Activated naive CD4-positive, alpha-beta T cell treated with anti-CD3 and anti-CD28 coated beads for 36 hours (primary cell): ENCODE data around the gene DLGAP1. TPM values are rescaled to one million over a fixed set of nuclear protein-coding genes. Genes with fewer than 3 reads are reported as not detected.

Experiments used
- CTCF ChIA-PET: fragments of 350-600 bp; sonication (Branson Sonifier 250); formaldehyde crosslinking; loops from one replicate; lab custom pipeline; 2021; ENCODE audit warnings: antibody characterized with exemption; lab: Charles Lee
- DNase-seq: peaks from one replicate; pipeline ENCODE4 v3.0.0-alpha.2; 2020
- H3K27ac Mint-ChIP-seq: one replicate; pipeline ENCODE4 v1.8.0; 2021; ENCODE audit warnings: mild to moderate bottlenecking, mixed read lengths
- H3K27me3 Mint-ChIP-seq: one replicate; pipeline ENCODE4 v1.8.0; 2021; ENCODE audit warnings: low read depth, mixed read lengths
- H3K36me3 Mint-ChIP-seq: one replicate; pipeline ENCODE4 v1.8.0; 2021; ENCODE audit warnings: low read depth, mixed read lengths
- H3K4me1 Mint-ChIP-seq: one replicate; pipeline ENCODE4 v1.8.0; 2021; ENCODE audit warnings: low read depth, mixed read lengths
- H3K4me3 Mint-ChIP-seq: one replicate; pipeline ENCODE4 v1.8.0; 2021; ENCODE audit warnings: mild to moderate bottlenecking, moderate library complexity, mixed read lengths
- H3K9me3 Mint-ChIP-seq: one replicate; pipeline ENCODE4 v1.8.0; 2021; ENCODE audit warnings: mixed read lengths
- intact Hi-C: fragments of 100-400 bp; cut with micrococcal nuclease; formaldehyde crosslinking; loops from one replicate; pipeline ENCODE4 v1.15.1; 2023
- total RNA-seq, 2 experiments: library from RNA; stranded (reverse); gene quantifications; one replicate each; pipeline ENCODE4 v1.2.3, GENCODE V29; 2021

Gene DLGAP1
- total RNA-seq, 2 experiments from 2014 or later = not detected

- Mint-ChIP-seq H3K27me3 (no peaks in the 10 kb centered on the region), H3K4me3 (no peak overlapping the region), H3K9me3 (no peaks in the 10 kb centered on the region), H3K4me1 (no peaks in the 10 kb centered on the region), H3K27ac (no peak overlapping the region), H3K36me3 (no peaks in the 10 kb centered on the region)
- intact Hi-C loops = no loop called here
- CTCF ChIA-PET = no interaction called here
- no peak for DNase-seq
Measured at GRCh38 chr18:4276953-4277585, 178.0 kb downstream of the DLGAP1 start.

- DNase-seq = no peak
- H3K27ac Mint-ChIP-seq = no peak overlapping the region
- no peaks in the 10 kb centered on the region for H3K27me3 Mint-ChIP-seq
- H3K36me3 Mint-ChIP-seq = no peaks in the 10 kb centered on the region
- H3K4me3 Mint-ChIP-seq = no peak overlapping the region
- CTCF ChIA-PET = no interaction called here
- no peaks in the 10 kb centered on the region for H3K4me1 Mint-ChIP-seq
- intact Hi-C loops = no loop called here
- no peaks in the 10 kb centered on the region for H3K9me3 Mint-ChIP-seq
Measured at GRCh38 chr18:4271952-4272351, 183.2 kb downstream of the DLGAP1 start.

GRCh38 chr18:4270988-4271387, 184.1 kb downstream of the DLGAP1 start:
- Mint-ChIP-seq H3K4me1 (no peaks in the 10 kb centered on the region), H3K27ac (no peak overlapping the region), H3K27me3 (no peaks in the 10 kb centered on the region), H3K9me3 (no peaks in the 10 kb centered on the region), H3K36me3 (no peaks in the 10 kb centered on the region), H3K4me3 (no peak overlapping the region)
- CTCF ChIA-PET = no interaction called here
- DNase-seq = no peak
- intact Hi-C loops = no loop called here

- no peaks in the 10 kb centered on the region for H3K36me3 Mint-ChIP-seq
- no peak overlapping the region for H3K27ac Mint-ChIP-seq
- no peaks in the 10 kb centered on the region for H3K4me1 Mint-ChIP-seq
- no peaks in the 10 kb centered on the region for H3K9me3 Mint-ChIP-seq
- intact Hi-C loops = no loop called here
- no peak overlapping the region for H3K4me3 Mint-ChIP-seq
- CTCF ChIA-PET = no interaction called here
- DNase-seq = no peak
- H3K27me3 Mint-ChIP-seq = no peaks in the 10 kb centered on the region
Measured at GRCh38 chr18:4270016-4270415, 185.1 kb downstream of the DLGAP1 start.

GRCh38 chr18:4267641-4268040, 187.5 kb downstream of the DLGAP1 start:
- H3K9me3 Mint-ChIP-seq = no peaks in the 10 kb centered on the region
- no peak for DNase-seq
- H3K27me3 Mint-ChIP-seq = no peaks in the 10 kb centered on the region
- no peaks in the 10 kb centered on the region for H3K4me1 Mint-ChIP-seq
- no peak overlapping the region for H3K27ac Mint-ChIP-seq
- CTCF ChIA-PET = no interaction called here
- no peak overlapping the region for H3K4me3 Mint-ChIP-seq
- intact Hi-C loops = no loop called here
- no peaks in the 10 kb centered on the region for H3K36me3 Mint-ChIP-seq

GRCh38 chr18:4264347-4264791, 190.7 kb downstream of the DLGAP1 start:
- no peaks in the 10 kb centered on the region for H3K36me3 Mint-ChIP-seq
- intact Hi-C loops = no loop called here
- no peak overlapping the region for H3K27ac Mint-ChIP-seq
- CTCF ChIA-PET = interaction anchor here (0.6 kb wide), 1 partner anchor 194 kb away, joined by 3 read pairs; no protein-coding TSS in a partner anchor
- H3K27me3 Mint-ChIP-seq = no peaks in the 10 kb centered on the region
- no peaks in the 10 kb centered on the region for H3K9me3 Mint-ChIP-seq
- H3K4me3 Mint-ChIP-seq = no peak overlapping the region
- H3K4me1 Mint-ChIP-seq = no peaks in the 10 kb centered on the region
- no peak for DNase-seq

- no peak for DNase-seq
- H3K27me3 Mint-ChIP-seq = no peaks in the 10 kb centered on the region
- no peaks in the 10 kb centered on the region for H3K9me3 Mint-ChIP-seq
- H3K4me3 Mint-ChIP-seq = no peak overlapping the region
- intact Hi-C loops = no loop called here
- CTCF ChIA-PET = no interaction called here
- H3K27ac Mint-ChIP-seq = no peak overlapping the region
- no peaks in the 10 kb centered on the region for H3K4me1 Mint-ChIP-seq
- no peaks in the 10 kb centered on the region for H3K36me3 Mint-ChIP-seq
Measured at GRCh38 chr18:4260107-4260506, 195.0 kb downstream of the DLGAP1 start.

GRCh38 chr18:4256766-4257417, 198.2 kb downstream of the DLGAP1 start:
- CTCF ChIA-PET = no interaction called here
- Mint-ChIP-seq H3K36me3 (no peaks in the 10 kb centered on the region), H3K27ac (no peak overlapping the region), H3K4me3 (no peak overlapping the region), H3K27me3 (no peaks in the 10 kb centered on the region), H3K9me3 (no peaks in the 10 kb centered on the region), H3K4me1 (no peaks in the 10 kb centered on the region)
- intact Hi-C loops = no loop called here
- no peak for DNase-seq

GRCh38 chr18:4254840-4255239, 200.3 kb downstream of the DLGAP1 start:
- DNase-seq = no peak
- no peaks in the 10 kb centered on the region for H3K27me3 Mint-ChIP-seq
- H3K27ac Mint-ChIP-seq = no peak overlapping the region
- H3K4me3 Mint-ChIP-seq = no peak overlapping the region
- intact Hi-C loops = no loop called here
- no peaks in the 10 kb centered on the region for H3K4me1 Mint-ChIP-seq
- H3K9me3 Mint-ChIP-seq = no peaks in the 10 kb centered on the region
- CTCF ChIA-PET = no interaction called here
- no peaks in the 10 kb centered on the region for H3K36me3 Mint-ChIP-seq

- Mint-ChIP-seq H3K27ac (no peak overlapping the region), H3K4me3 (no peak overlapping the region), H3K36me3 (no peaks in the 10 kb centered on the region), H3K27me3 (no peaks in the 10 kb centered on the region), H3K9me3 (no peaks in the 10 kb centered on the region), H3K4me1 (no peaks in the 10 kb centered on the region)
- intact Hi-C loops = no loop called here
- no peak for DNase-seq
- CTCF ChIA-PET = no interaction called here
Measured at GRCh38 chr18:4252829-4253228, 202.3 kb downstream of the DLGAP1 start.

GRCh38 chr18:4251873-4252272, 203.2 kb downstream of the DLGAP1 start:
- Mint-ChIP-seq H3K9me3 (no peaks in the 10 kb centered on the region), H3K4me3 (no peak overlapping the region), H3K27ac (no peak overlapping the region), H3K36me3 (no peaks in the 10 kb centered on the region), H3K4me1 (no peaks in the 10 kb centered on the region), H3K27me3 (no peaks in the 10 kb centered on the region)
- intact Hi-C loops = no loop called here
- DNase-seq = no peak
- CTCF ChIA-PET = no interaction called here

GRCh38 chr18:4251206-4251605, 203.9 kb downstream of the DLGAP1 start:
- Mint-ChIP-seq H3K9me3 (no peaks in the 10 kb centered on the region), H3K27ac (no peak overlapping the region), H3K4me1 (no peaks in the 10 kb centered on the region), H3K27me3 (no peaks in the 10 kb centered on the region), H3K4me3 (no peak overlapping the region), H3K36me3 (no peaks in the 10 kb centered on the region)
- intact Hi-C loops = no loop called here
- no peak for DNase-seq
- CTCF ChIA-PET = no interaction called here

GRCh38 chr18:4250141-4250540, 205.0 kb downstream of the DLGAP1 start:
- intact Hi-C loops = no loop called here
- Mint-ChIP-seq H3K4me1 (no peaks in the 10 kb centered on the region), H3K27me3 (no peaks in the 10 kb centered on the region), H3K36me3 (no peaks in the 10 kb centered on the region), H3K4me3 (no peak overlapping the region), H3K9me3 (no peaks in the 10 kb centered on the region), H3K27ac (no peak overlapping the region)
- DNase-seq = no peak
- CTCF ChIA-PET = no interaction called here
